Measurements from ENCODE around the gene ZC3H18.

DNA sequence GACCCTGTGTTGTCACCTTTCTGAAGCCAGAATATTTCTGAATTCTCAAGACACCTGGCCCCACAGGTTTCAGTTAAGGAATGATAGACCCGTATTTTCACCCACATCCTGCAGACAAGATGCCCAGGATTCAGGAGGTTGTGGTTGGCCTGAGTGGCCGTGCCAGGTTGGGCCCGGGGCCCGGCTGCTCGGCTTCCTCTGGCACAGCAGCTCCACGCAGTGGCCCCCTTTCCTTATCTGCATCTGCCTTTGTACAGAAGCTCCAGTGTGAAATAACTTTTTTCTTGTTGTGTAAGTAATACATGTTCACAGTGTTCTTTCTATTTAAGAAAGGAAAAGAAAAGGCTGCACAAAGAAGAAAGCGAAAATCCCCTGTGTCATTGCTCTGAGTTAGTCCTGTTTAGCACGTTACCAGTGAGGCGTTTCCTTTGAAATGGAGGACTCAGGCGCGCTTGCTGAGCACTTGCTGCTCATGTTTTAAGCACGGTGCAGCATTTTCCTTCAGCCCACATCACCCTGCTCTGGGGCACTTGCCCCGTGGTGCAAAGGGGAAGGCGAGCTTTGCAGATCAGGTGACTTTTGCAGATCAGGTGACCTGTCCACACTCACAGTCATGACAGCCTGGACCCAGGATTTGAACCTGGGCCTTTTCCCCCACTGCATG, 12.8 kb downstream of the ZC3H18 start:
- TF ChIP-seq, protein P1, sequence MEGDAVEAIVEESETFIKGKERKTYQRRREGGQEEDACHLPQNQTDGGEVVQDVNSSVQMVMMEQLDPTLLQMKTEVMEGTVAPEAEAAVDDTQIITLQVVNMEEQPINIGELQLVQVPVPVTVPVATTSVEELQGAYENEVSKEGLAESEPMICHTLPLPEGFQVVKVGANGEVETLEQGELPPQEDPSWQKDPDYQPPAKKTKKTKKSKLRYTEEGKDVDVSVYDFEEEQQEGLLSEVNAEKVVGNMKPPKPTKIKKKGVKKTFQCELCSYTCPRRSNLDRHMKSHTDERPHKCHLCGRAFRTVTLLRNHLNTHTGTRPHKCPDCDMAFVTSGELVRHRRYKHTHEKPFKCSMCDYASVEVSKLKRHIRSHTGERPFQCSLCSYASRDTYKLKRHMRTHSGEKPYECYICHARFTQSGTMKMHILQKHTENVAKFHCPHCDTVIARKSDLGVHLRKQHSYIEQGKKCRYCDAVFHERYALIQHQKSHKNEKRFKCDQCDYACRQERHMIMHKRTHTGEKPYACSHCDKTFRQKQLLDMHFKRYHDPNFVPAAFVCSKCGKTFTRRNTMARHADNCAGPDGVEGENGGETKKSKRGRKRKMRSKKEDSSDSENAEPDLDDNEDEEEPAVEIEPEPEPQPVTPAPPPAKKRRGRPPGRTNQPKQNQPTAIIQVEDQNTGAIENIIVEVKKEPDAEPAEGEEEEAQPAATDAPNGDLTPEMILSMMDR (IDR thresholded peaks at IDR 0.05), result no peak
- TF ChIP-seq ZFX (IDR thresholded peaks at IDR 0.05; ENCODE audit: borderline replicate concordance), result no peak
